ENCODE measurements around the gene ELOVL1. TPM values are rescaled to one million over a fixed set of nuclear protein-coding genes. Genes with fewer than 3 reads are reported as not detected.

ELOVL1 gene
- total RNA-seq, 1 experiment from 2014 or later = 91.3 TPM

DNA sequence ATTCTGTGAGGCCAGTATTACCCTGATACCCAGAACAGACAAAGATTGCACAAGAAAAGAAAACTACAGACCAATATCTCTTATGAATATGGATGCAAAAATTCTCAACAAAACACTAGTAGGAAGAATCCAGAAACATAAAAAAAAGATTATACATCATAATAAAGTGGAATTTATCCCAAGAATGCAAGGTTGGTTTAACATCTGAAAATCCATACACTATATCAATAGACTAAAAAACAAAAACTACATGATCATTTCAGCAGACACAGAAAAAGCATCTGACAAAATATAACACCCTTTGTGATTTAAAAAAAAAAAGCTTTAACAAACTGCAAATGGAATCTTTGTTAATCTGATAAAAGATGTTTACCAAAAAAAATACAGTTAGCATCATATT is 42.4 kb downstream of the ELOVL1 start:
- CTCF ChIA-PET = no interaction called here

More for the DNA sequence above, 42.4 kb downstream of the ELOVL1 start:
- Histone ChIP-seq H3K79me2 (ENCODE audit: insufficient read depth, low read length) (no peaks in the 10 kb centered on the region), H3K27me3 (ENCODE audit: insufficient read depth, low read length) (no peaks in the 10 kb centered on the region), H4K20me1 (ENCODE audit: insufficient read depth) (no peaks in the 10 kb centered on the region), H3K4me3 (replicated peaks in 1 of 2; ENCODE audit: low read depth in 1 of 2, low read length in 2 of 2) (no peak overlapping the region), H3K27ac (ENCODE audit: low read depth, low read length) (no peak overlapping the region), H3K9ac (ENCODE audit: low read length) (no peak overlapping the region), H3K4me2 (ENCODE audit: low read length) (no peak overlapping the region), H3K36me3 (ENCODE audit: control insufficient read depth in 1 of 2, insufficient read depth in 2 of 2, low read length in 2 of 2) (no peaks in the 10 kb centered on the region), H3K9me3 (ENCODE audit: control insufficient read depth in 1 of 2, insufficient read depth in 1 of 2, low read depth in 1 of 2, low read length in 2 of 2) (peaks cover 3 to 11% of the 10 kb centered on the region in 2 experiments), H2AFZ (ENCODE audit: low read depth, low read length, poor library complexity, severe bottlenecking) (no peak overlapping the region), H3K9me2 (ENCODE audit: insufficient read depth) (no peaks in the 10 kb centered on the region), H3K4me1 (ENCODE audit: control insufficient read depth in 1 of 2, insufficient read depth in 2 of 2, low read length in 2 of 2) (peaks cover 8 to 25% of the 10 kb centered on the region in 2 experiments)
- RAD21 ChIA-PET (ENCODE audit: low non-redundant PET in 1 of 2, low total read pairs in 2 of 2, uncharacterized antibody in 2 of 2, unreplicated experiment in 2 of 2) = no interaction called here
- BruUV-seq (replicated peaks) = no TSS peak
- intact Hi-C loops (cut with micrococcal nuclease) = no loop called here
- TF ChIP-seq SRF (IDR thresholded peaks at IDR 0.05; ENCODE audit: low read depth) (no peak), EGR1 (IDR thresholded peaks at IDR 0.05; ENCODE audit: low read depth) (no peak), EZH2 (IDR thresholded peaks at IDR 0.05) (no peak), TCF7L2 (IDR thresholded peaks at IDR 0.05; ENCODE audit: borderline replicate concordance, extremely low read depth, insufficient read depth, insufficient read length) (no peak), POLR2AphosphoS5 (IDR thresholded peaks at IDR 0.05; ENCODE audit: low read depth, low read length) (no peak), YY1 (IDR thresholded peaks at IDR 0.05; ENCODE audit: extremely low read depth, insufficient replicate concordance, low read depth, low read length) (no peak), CEBPB (IDR thresholded peaks at IDR 0.05; ENCODE audit: low read depth) (no peak), SIN3A (IDR thresholded peaks at IDR 0.05; ENCODE audit: low read depth) (no peak), ELF1 (IDR thresholded peaks at IDR 0.05; ENCODE audit: borderline replicate concordance, low read depth) (no peak), POLR2A (IDR thresholded peaks at IDR 0.05; ENCODE audit: borderline replicate concordance, extremely low read depth, insufficient read depth, insufficient read length) (no peak), EZH2phosphoT487 (IDR thresholded peaks at IDR 0.05; ENCODE audit: borderline replicate concordance) (no peak)
- TF ChIP-seq, protein P1, sequence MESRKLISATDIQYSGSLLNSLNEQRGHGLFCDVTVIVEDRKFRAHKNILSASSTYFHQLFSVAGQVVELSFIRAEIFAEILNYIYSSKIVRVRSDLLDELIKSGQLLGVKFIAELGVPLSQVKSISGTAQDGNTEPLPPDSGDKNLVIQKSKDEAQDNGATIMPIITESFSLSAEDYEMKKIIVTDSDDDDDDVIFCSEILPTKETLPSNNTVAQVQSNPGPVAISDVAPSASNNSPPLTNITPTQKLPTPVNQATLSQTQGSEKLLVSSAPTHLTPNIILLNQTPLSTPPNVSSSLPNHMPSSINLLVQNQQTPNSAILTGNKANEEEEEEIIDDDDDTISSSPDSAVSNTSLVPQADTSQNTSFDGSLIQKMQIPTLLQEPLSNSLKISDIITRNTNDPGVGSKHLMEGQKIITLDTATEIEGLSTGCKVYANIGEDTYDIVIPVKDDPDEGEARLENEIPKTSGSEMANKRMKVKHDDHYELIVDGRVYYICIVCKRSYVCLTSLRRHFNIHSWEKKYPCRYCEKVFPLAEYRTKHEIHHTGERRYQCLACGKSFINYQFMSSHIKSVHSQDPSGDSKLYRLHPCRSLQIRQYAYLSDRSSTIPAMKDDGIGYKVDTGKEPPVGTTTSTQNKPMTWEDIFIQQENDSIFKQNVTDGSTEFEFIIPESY (IDR thresholded peaks at IDR 0.05; ENCODE audit: extremely low read depth, insufficient replicate concordance, low read length) = no peak
- TF ChIP-seq, protein P2, sequence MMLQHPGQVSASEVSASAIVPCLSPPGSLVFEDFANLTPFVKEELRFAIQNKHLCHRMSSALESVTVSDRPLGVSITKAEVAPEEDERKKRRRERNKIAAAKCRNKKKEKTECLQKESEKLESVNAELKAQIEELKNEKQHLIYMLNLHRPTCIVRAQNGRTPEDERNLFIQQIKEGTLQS (IDR thresholded peaks at IDR 0.05) = no peak
- TF ChIP-seq, protein P3, sequence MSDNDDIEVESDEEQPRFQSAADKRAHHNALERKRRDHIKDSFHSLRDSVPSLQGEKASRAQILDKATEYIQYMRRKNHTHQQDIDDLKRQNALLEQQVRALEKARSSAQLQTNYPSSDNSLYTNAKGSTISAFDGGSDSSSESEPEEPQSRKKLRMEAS (IDR thresholded peaks at IDR 0.05) = no peak
- TF ChIP-seq, protein P4, sequence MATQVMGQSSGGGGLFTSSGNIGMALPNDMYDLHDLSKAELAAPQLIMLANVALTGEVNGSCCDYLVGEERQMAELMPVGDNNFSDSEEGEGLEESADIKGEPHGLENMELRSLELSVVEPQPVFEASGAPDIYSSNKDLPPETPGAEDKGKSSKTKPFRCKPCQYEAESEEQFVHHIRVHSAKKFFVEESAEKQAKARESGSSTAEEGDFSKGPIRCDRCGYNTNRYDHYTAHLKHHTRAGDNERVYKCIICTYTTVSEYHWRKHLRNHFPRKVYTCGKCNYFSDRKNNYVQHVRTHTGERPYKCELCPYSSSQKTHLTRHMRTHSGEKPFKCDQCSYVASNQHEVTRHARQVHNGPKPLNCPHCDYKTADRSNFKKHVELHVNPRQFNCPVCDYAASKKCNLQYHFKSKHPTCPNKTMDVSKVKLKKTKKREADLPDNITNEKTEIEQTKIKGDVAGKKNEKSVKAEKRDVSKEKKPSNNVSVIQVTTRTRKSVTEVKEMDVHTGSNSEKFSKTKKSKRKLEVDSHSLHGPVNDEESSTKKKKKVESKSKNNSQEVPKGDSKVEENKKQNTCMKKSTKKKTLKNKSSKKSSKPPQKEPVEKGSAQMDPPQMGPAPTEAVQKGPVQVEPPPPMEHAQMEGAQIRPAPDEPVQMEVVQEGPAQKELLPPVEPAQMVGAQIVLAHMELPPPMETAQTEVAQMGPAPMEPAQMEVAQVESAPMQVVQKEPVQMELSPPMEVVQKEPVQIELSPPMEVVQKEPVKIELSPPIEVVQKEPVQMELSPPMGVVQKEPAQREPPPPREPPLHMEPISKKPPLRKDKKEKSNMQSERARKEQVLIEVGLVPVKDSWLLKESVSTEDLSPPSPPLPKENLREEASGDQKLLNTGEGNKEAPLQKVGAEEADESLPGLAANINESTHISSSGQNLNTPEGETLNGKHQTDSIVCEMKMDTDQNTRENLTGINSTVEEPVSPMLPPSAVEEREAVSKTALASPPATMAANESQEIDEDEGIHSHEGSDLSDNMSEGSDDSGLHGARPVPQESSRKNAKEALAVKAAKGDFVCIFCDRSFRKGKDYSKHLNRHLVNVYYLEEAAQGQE (IDR thresholded peaks at IDR 0.05; ENCODE audit: low read depth) = no peak
- no peak for ATAC-seq
- POLR2A ChIA-PET = no interaction called here
- DNase-seq (ENCODE audit: low read depth, low spot score) = no peak
